ENCODE data around the gene FBF1.
"Not testable (repeated sequence)": the region's sequence is repeated elsewhere in the genome, so short reads cannot be mapped to it uniquely, and the experiment has no call there.

The FBF1 gene

GRCh38 chr17:75940727-75941441 is at the start of gene FBF1:
Gene FBF1, minus strand, starts transcription at chr17:75941042. Its CDS starts 2,893 bp downstream, at chr17:75938149.
- H3K27ac ChIP-seq: peak within 1 kb of the TSS; percentile 44 to 95 (median 90)
- peak within 1 kb of the TSS; percentile 68 to 87 (median 76) for H3K4me3 ChIP-seq

- no peak overlapping the region for H3K4me3 ChIP-seq
- peak overlapping the region in 1 of 21 experiments; percentile 12 for H3K27ac ChIP-seq
Observed at GRCh38 chr17:75987041-75987440, 46.2 kb upstream of the FBF1 start.

GRCh38 chr17:75985986-75986385 is 45.1 kb upstream of the FBF1 start:
- H3K27ac ChIP-seq: no peak overlapping the region
- H3K4me3 ChIP-seq: no peak overlapping the region

- no peak overlapping the region for H3K4me3 ChIP-seq
- peak overlapping the region in 20 of 21 experiments; percentile 58 to 100 (median 98) for H3K27ac ChIP-seq
Observed at GRCh38 chr17:75983501-75984181, 42.8 kb upstream of the FBF1 start.

GRCh38 chr17:75981019-75981615 is 40.3 kb upstream of the FBF1 start:
- H3K4me3 ChIP-seq: no peak overlapping the region
- H3K27ac ChIP-seq: peak overlapping the region in 20 of 21 experiments; percentile 44 to 100 (median 98)

GRCh38 chr17:75980188-75981018 is 39.6 kb upstream of the FBF1 start:
- Histone ChIP-seq H3K4me3 (peak overlapping the region; percentile 52 to 91 (median 75)), H3K27ac (peak overlapping the region; percentile 75 to 100 (median 99))

- H3K27ac ChIP-seq: peak overlapping the region; percentile 75 to 100 (median 99)
- peak overlapping the region; percentile 52 to 91 (median 75) for H3K4me3 ChIP-seq
Observed at GRCh38 chr17:75979705-75980187, 38.9 kb upstream of the FBF1 start.

- peak within 1 kb of the TSS; percentile 75 to 100 (median 99) for H3K27ac ChIP-seq
- H3K4me3 ChIP-seq: peak within 1 kb of the TSS; percentile 52 to 91 (median 75)
Observed at GRCh38 chr17:75978938-75979704, 38.3 kb upstream of the FBF1 start, which contains the start of the genes ACOX1 and TEN1. Gene ACOX1, minus strand, starts transcription at chr17:75979166. Its CDS starts 93 bp downstream, at chr17:75979073. Gene TEN1, plus strand, starts transcription at chr17:75979240. Its CDS starts 6,953 bp downstream, at chr17:75986193.

- peak overlapping the region in 2 of 7 experiments; percentile 3 to 76 for H3K4me3 ChIP-seq
- peak overlapping the region in 11 of 21 experiments; percentile 14 to 67 (median 41) for H3K27ac ChIP-seq
Observed at GRCh38 chr17:75976175-75976848, 35.5 kb upstream of the FBF1 start.

- Histone ChIP-seq H3K4me3 (peak overlapping the region in 1 of 7 experiments; percentile 76), H3K27ac (peak overlapping the region in 10 of 21 experiments; percentile 14 to 67 (median 45))
Observed at GRCh38 chr17:75975757-75976174, 34.9 kb upstream of the FBF1 start.

GRCh38 chr17:75975187-75975586 is 34.3 kb upstream of the FBF1 start:
- not testable (repeated sequence) for H3K4me3 ChIP-seq
- H3K27ac ChIP-seq: peak overlapping the region in 3 of 21 experiments; percentile 38 to 57 (median 41)

- Histone ChIP-seq H3K4me3 (no peak overlapping the region), H3K27ac (peak overlapping the region in 11 of 21 experiments; percentile 3 to 67 (median 41))
Observed at GRCh38 chr17:75970626-75971025, 29.8 kb upstream of the FBF1 start.

- H3K4me3 ChIP-seq: no peak overlapping the region
- peak overlapping the region in 11 of 21 experiments; percentile 3 to 67 (median 41) for H3K27ac ChIP-seq
Observed at GRCh38 chr17:75970011-75970523, 29.2 kb upstream of the FBF1 start.

GRCh38 chr17:75969044-75969443 is 28.2 kb upstream of the FBF1 start:
- not testable (repeated sequence) for H3K27ac ChIP-seq, H3K4me3 ChIP-seq

- Histone ChIP-seq H3K4me3 (no peak overlapping the region), H3K27ac (no peak overlapping the region)
Observed at GRCh38 chr17:75965468-75965867, 24.6 kb upstream of the FBF1 start.

- Histone ChIP-seq H3K27ac (no peak overlapping the region), H3K4me3 (no peak overlapping the region)
Observed at GRCh38 chr17:75959839-75960511, 19.1 kb upstream of the FBF1 start.
